HCT116 (cell line): ENCODE measurements around the gene C17orf67. TPM values are rescaled to one million over a fixed set of nuclear protein-coding genes. Genes with fewer than 3 reads are reported as not detected.

Source experiments
- ATAC-seq: fragments of 200-7000 bp; cut with Tn5 transposase; 2 replicates; pipeline ENCODE4 v1.9.1; 2020; ENCODE audit warnings: mild to moderate bottlenecking, moderate library complexity
- BruUV-seq: library from RNA; stranded (reverse); fragments of 400-500 nt; replicated peaks from 2 replicates; lab custom pipeline; 2021; lab: Mats Ljungman, UMichigan
- CTCF ChIA-PET: fragments of 300-600 bp; sonication (Branson Sonifier 250); formaldehyde crosslinking; loops from one replicate; lab custom pipeline; 2021; ENCODE audit warnings: antibody characterized with exemption; lab: Charles Lee
- POLR2A ChIA-PET: fragments of 300-600, 350-600 bp; sonication (Branson Sonifier 250); formaldehyde crosslinking; loops from one replicate; lab custom pipeline; 2021; ENCODE audit warnings: antibody characterized with exemption; lab: Charles Lee
- RAD21 ChIA-PET, 2 experiments: fragments of 300-600 bp; sonication (Branson Sonifier 250); formaldehyde crosslinking; loops; one replicate each; lab custom pipeline; 2023; ENCODE audit warnings: low total read pairs in 2 of 2; ENCODE audit not compliant: uncharacterized antibody in 2 of 2, unreplicated experiment in 2 of 2, low non-redundant PET in 1 of 2; lab: Charles Lee
- DNase-seq: peaks from one replicate; pipeline ENCODE4 v3.0.0-alpha.2; 2010; ENCODE audit warnings: low read depth, low spot score
- H2AFZ ChIP-seq: fragments of 200-600 bp; shearing (Covaris generic), sonication (generic); 2 replicates; pipeline ENCODE4 v1.6.1; 2017; ENCODE audit warnings: low read depth, mixed run types, mixed read lengths, antibody characterized with exemption, low read length; ENCODE audit not compliant: poor library complexity, severe bottlenecking
- H3K27ac ChIP-seq: 2 replicates; pipeline ENCODE4 v1.5.1; 2012; ENCODE audit warnings: low read depth, low read length
- H3K27me3 ChIP-seq: fragments of 200-600 bp; sonication (generic); 2 replicates; pipeline ENCODE4 v1.6.1; 2016; ENCODE audit warnings: mixed run types, low read length, mixed read lengths; ENCODE audit not compliant: insufficient read depth
- H3K36me3 ChIP-seq, 2 experiments: fragments of 200-500 bp in 1 of 2; fragments of 200-600 bp in 1 of 2; sonication (Bioruptor generic) in 1 of 2; sonication (generic) in 1 of 2; 2 replicates each; pipeline versions ENCODE4 v1.5.1 to v1.6.1; 2014 to 2016; ENCODE audit warnings: low read length in 2 of 2, inconsistent platforms in 1 of 2, mixed read lengths in 1 of 2, mixed run types in 1 of 2; ENCODE audit not compliant: insufficient read depth in 2 of 2, control insufficient read depth in 1 of 2
- H3K4me1 ChIP-seq, 2 experiments: fragments of 200-600 bp in 1 of 2; sonication (generic) in 1 of 2; 2 replicates each; pipeline versions ENCODE4 v1.5.1 to v1.6.1; 2012 to 2017; ENCODE audit warnings: low read length in 2 of 2, inconsistent platforms in 1 of 2, mild to moderate bottlenecking in 1 of 2, mixed read lengths in 1 of 2, mixed run types in 1 of 2, moderate library complexity in 1 of 2; ENCODE audit not compliant: insufficient read depth in 2 of 2, control insufficient read depth in 1 of 2
- H3K4me2 ChIP-seq: fragments of 200-600 bp; sonication (generic); 2 replicates; pipeline ENCODE4 v1.6.1; 2017; ENCODE audit warnings: mixed run types, low read length, mixed read lengths
- H3K4me3 ChIP-seq, 2 experiments: fragments of 200-600 bp in 1 of 2; sonication (generic) in 1 of 2; replicated peaks in 1 of 2; 2 replicates each; pipeline ENCODE4 v1.5.1; 2011 to 2016; ENCODE audit warnings: low read length in 2 of 2, control low read depth in 1 of 2, low read depth in 1 of 2, mild to moderate bottlenecking in 1 of 2, mixed read lengths in 1 of 2, mixed run types in 1 of 2
- H3K79me2 ChIP-seq: fragments of 200-600 bp; sonication (generic); 2 replicates; pipeline ENCODE4 v1.6.1; 2017; ENCODE audit warnings: mild to moderate bottlenecking, mixed run types, low read length, moderate library complexity, mixed read lengths; ENCODE audit not compliant: insufficient read depth
- H3K9ac ChIP-seq: fragments of 200-600 bp; sonication (generic); 2 replicates; pipeline ENCODE4 v1.6.1; 2016; ENCODE audit warnings: low read length, mixed read lengths
- H3K9me2 ChIP-seq: fragments of 200-600 bp; sonication (generic), shearing (Covaris generic); 2 replicates; pipeline ENCODE4 v1.6.1; 2017; ENCODE audit warnings: mixed run types, mild to moderate bottlenecking, moderate library complexity; ENCODE audit not compliant: insufficient read depth
- H3K9me3 ChIP-seq, 2 experiments: fragments of 200-500 bp in 1 of 2; fragments of 200-600 bp in 1 of 2; sonication (Bioruptor generic) in 1 of 2; sonication (generic) in 1 of 2; 2 replicates each; pipeline ENCODE4 v1.6.1; 2014 to 2017; ENCODE audit warnings: low read length in 2 of 2, mixed read lengths in 2 of 2, inconsistent platforms in 1 of 2, low read depth in 1 of 2, mild to moderate bottlenecking in 1 of 2, mixed run types in 1 of 2, moderate library complexity in 1 of 2; ENCODE audit not compliant: control insufficient read depth in 1 of 2, insufficient read depth in 1 of 2
- H4K20me1 ChIP-seq: fragments of 200-600 bp; sonication (generic), shearing (Covaris generic); 2 replicates; pipeline ENCODE4 v1.6.1; 2017; ENCODE audit warnings: mixed run types, mild to moderate bottlenecking, moderate library complexity; ENCODE audit not compliant: insufficient read depth
- CBX3 ChIP-seq: IDR thresholded peaks from 2 replicates; pipeline ENCODE4 v1.6.1; 2012; ENCODE audit warnings: low read depth
- CEBPB ChIP-seq: IDR thresholded peaks from 2 replicates; pipeline ENCODE4 v1.6.1; 2012; ENCODE audit warnings: low read depth
- EGR1 ChIP-seq: IDR thresholded peaks from 2 replicates; pipeline ENCODE4 v1.6.1; 2012; ENCODE audit warnings: low read depth
- ELF1 ChIP-seq: IDR thresholded peaks from 2 replicates; pipeline ENCODE4 v1.6.1; 2012; ENCODE audit warnings: low read depth, borderline replicate concordance
- FOSL1 ChIP-seq: IDR thresholded peaks from 2 replicates; pipeline ENCODE4 v1.6.1; 2012; ENCODE audit warnings: low read depth
- JUND ChIP-seq: IDR thresholded peaks from 2 replicates; pipeline ENCODE4 v1.6.1; 2012
- POLR2A ChIP-seq: IDR thresholded peaks from 2 replicates; pipeline ENCODE4 v1.7.0; 2011; ENCODE audit warnings: borderline replicate concordance; ENCODE audit not compliant: insufficient read depth, insufficient read length; ENCODE audit errors: extremely low read depth
- SIN3A ChIP-seq: IDR thresholded peaks from 2 replicates; pipeline ENCODE4 v1.6.1; 2012; ENCODE audit warnings: low read depth
- SP1 ChIP-seq: IDR thresholded peaks from 2 replicates; pipeline ENCODE4 v1.6.1; 2012; ENCODE audit warnings: low read depth
- SRF ChIP-seq: IDR thresholded peaks from 2 replicates; pipeline ENCODE4 v1.6.1; 2012; ENCODE audit warnings: low read depth
- YY1 ChIP-seq: IDR thresholded peaks from 2 replicates; pipeline ENCODE4 v1.6.1; 2011; ENCODE audit warnings: low read length, low read depth, moderate library complexity, mild to moderate bottlenecking; ENCODE audit not compliant: insufficient replicate concordance; ENCODE audit errors: extremely low read depth
- ZFX ChIP-seq: fragments of 450-650 bp; IDR thresholded peaks from 2 replicates; pipeline ENCODE4 v1.6.1; 2017
- intact Hi-C: fragments of 100-400 bp; cut with micrococcal nuclease; formaldehyde crosslinking; loops from 2 replicates; pipeline ENCODE4 v1.10.0; 2022
- total RNA-seq: library from RNA; stranded (reverse); gene quantifications from one replicate; pipeline ENCODE4 v1.2.1, GENCODE V29; 2021; ENCODE audit not compliant: unreplicated experiment
- TF ChIP-seq, protein P1 (sequence below): IDR thresholded peaks from 2 replicates; pipeline ENCODE4 v1.6.1; 2011; ENCODE audit warnings: mild to moderate bottlenecking, low read length, moderate library complexity; ENCODE audit not compliant: insufficient replicate concordance; ENCODE audit errors: extremely low read depth
- TF ChIP-seq, protein P2 (sequence below): IDR thresholded peaks from 2 replicates; pipeline ENCODE4 v1.6.1; 2012
- TF ChIP-seq, protein P3 (sequence below): IDR thresholded peaks from 2 replicates; pipeline ENCODE4 v1.6.1; 2012
- TF ChIP-seq, protein P4 (sequence below): IDR thresholded peaks from 2 replicates; pipeline ENCODE4 v1.6.1; 2012; ENCODE audit warnings: low read depth

Gene C17orf67
- total RNA-seq, 1 experiment from 2014 or later, result 0.84 TPM

DNA sequence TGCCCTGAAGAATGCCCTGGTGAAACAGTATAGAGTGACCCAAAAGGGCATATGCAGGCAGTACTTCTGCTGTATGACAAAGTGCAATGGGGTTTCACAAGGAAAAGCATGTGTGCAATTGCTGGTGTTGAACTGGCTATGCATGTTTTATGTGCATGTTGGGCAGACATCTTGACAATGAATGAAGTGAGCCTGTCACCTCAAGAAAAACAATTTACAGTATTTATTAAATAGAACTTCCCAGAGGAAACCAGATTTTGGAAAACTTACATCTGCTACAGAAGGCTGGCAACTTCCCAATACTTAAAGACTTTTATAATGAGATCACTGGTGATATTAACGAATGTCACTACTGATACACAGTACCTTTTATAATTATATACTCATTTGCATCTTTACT lies 30.6 kb downstream of the C17orf67 start:
- no peak overlapping the region for H3K4me2 ChIP-seq
- intact Hi-C loops, result no loop called here
- TF ChIP-seq, protein P1, sequence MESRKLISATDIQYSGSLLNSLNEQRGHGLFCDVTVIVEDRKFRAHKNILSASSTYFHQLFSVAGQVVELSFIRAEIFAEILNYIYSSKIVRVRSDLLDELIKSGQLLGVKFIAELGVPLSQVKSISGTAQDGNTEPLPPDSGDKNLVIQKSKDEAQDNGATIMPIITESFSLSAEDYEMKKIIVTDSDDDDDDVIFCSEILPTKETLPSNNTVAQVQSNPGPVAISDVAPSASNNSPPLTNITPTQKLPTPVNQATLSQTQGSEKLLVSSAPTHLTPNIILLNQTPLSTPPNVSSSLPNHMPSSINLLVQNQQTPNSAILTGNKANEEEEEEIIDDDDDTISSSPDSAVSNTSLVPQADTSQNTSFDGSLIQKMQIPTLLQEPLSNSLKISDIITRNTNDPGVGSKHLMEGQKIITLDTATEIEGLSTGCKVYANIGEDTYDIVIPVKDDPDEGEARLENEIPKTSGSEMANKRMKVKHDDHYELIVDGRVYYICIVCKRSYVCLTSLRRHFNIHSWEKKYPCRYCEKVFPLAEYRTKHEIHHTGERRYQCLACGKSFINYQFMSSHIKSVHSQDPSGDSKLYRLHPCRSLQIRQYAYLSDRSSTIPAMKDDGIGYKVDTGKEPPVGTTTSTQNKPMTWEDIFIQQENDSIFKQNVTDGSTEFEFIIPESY, result no peak
- no peak for TF ChIP-seq CEBPB
- ChIA-PET CTCF (no interaction called here), POLR2A (no interaction called here), RAD21 (no interaction called here)
- H3K9me2 ChIP-seq, result no peaks in the 10 kb centered on the region
- no peak overlapping the region for H3K27ac ChIP-seq
- H2AFZ ChIP-seq, result no peak overlapping the region
- no peaks in the 10 kb centered on the region for H3K36me3 ChIP-seq
- H3K4me1 ChIP-seq, result peaks cover 5% of the 10 kb centered on the region in 2 experiments; a peak in 1 of 4 replicates
- H3K4me3 ChIP-seq, result no peak overlapping the region
- H3K9ac ChIP-seq, result no peak overlapping the region
- H3K79me2 ChIP-seq, result no peaks in the 10 kb centered on the region
- no peaks in the 10 kb centered on the region for H4K20me1 ChIP-seq
- DNase-seq (no peak), ATAC-seq (no peak)
- no peaks in the 10 kb centered on the region for H3K27me3 ChIP-seq
- H3K9me3 ChIP-seq, result no peaks in the 10 kb centered on the region
- no TSS peak for BruUV-seq

DNA sequence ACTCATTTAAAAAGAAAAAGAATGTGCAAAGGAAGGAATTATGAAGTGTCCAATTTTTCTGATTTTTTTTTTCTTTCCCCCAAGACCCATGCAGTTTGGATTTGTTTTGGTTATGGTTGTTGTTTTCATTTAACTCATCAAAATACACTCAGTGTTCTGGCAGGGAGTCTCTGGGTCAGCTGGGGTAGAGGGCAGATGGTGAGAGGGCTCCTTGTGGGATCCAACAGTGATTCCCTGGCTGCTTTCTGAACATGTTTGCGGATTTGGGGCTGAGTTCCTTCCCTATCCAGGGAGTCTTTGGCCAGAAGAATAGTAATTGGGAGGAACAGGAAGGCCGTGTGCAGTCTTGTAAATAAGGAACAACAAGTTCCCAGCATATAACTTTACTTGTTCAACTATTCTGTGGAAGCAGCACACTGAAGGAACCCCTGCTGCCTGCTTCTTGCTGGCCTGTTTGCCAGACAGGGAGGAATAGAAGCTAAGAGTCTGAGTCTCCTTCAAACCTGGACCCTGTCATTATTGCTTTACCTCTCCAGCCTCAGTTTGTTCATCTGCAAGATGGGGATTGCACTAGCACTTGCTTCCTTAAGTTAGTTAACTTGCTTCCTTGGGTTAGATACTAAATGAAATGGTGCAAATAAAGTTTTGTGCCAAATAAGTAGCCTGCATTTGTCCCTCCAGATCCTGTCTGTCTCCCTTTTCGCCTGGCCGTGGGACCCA lies 32.1 kb downstream of the C17orf67 start:
- ChIA-PET RAD21 (no interaction called here), CTCF (interaction anchor here (3.8 kb wide), 1 partner anchor 18 kb away, joined by 11 read pairs; no protein-coding TSS in a partner anchor), POLR2A (no interaction called here)
- Histone ChIP-seq H3K9me3 (no peaks in the 10 kb centered on the region), H2AFZ (no peak overlapping the region), H3K4me3 (no peak overlapping the region), H3K79me2 (no peaks in the 10 kb centered on the region), H3K4me1 (peaks cover 5% of the 10 kb centered on the region in 2 experiments; a peak in 1 of 4 replicates), H3K36me3 (no peaks in the 10 kb centered on the region), H3K27ac (no peak overlapping the region), H3K9me2 (no peaks in the 10 kb centered on the region), H3K27me3 (no peaks in the 10 kb centered on the region), H3K9ac (no peak overlapping the region), H3K4me2 (no peak overlapping the region), H4K20me1 (no peaks in the 10 kb centered on the region)
- DNase-seq (no peak), ATAC-seq (no peak)
- intact Hi-C loops, result no loop called here
- BruUV-seq, result no TSS peak
- TF ChIP-seq, protein P2, sequence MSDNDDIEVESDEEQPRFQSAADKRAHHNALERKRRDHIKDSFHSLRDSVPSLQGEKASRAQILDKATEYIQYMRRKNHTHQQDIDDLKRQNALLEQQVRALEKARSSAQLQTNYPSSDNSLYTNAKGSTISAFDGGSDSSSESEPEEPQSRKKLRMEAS, result no peak
- no peak for TF ChIP-seq SP1
- no peak for TF ChIP-seq CEBPB
- TF ChIP-seq JUND, result no peak
- no peak for TF ChIP-seq ELF1
- TF ChIP-seq, protein P3, sequence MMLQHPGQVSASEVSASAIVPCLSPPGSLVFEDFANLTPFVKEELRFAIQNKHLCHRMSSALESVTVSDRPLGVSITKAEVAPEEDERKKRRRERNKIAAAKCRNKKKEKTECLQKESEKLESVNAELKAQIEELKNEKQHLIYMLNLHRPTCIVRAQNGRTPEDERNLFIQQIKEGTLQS, result no peak
- no peak for TF ChIP-seq FOSL1
- TF ChIP-seq SRF, result no peak
- no peak for TF ChIP-seq ZFX
- TF ChIP-seq SIN3A, result no peak
- no peak for TF ChIP-seq CBX3
- no peak for TF ChIP-seq YY1
- no peak for TF ChIP-seq POLR2A
- TF ChIP-seq, protein P4, sequence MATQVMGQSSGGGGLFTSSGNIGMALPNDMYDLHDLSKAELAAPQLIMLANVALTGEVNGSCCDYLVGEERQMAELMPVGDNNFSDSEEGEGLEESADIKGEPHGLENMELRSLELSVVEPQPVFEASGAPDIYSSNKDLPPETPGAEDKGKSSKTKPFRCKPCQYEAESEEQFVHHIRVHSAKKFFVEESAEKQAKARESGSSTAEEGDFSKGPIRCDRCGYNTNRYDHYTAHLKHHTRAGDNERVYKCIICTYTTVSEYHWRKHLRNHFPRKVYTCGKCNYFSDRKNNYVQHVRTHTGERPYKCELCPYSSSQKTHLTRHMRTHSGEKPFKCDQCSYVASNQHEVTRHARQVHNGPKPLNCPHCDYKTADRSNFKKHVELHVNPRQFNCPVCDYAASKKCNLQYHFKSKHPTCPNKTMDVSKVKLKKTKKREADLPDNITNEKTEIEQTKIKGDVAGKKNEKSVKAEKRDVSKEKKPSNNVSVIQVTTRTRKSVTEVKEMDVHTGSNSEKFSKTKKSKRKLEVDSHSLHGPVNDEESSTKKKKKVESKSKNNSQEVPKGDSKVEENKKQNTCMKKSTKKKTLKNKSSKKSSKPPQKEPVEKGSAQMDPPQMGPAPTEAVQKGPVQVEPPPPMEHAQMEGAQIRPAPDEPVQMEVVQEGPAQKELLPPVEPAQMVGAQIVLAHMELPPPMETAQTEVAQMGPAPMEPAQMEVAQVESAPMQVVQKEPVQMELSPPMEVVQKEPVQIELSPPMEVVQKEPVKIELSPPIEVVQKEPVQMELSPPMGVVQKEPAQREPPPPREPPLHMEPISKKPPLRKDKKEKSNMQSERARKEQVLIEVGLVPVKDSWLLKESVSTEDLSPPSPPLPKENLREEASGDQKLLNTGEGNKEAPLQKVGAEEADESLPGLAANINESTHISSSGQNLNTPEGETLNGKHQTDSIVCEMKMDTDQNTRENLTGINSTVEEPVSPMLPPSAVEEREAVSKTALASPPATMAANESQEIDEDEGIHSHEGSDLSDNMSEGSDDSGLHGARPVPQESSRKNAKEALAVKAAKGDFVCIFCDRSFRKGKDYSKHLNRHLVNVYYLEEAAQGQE, result no peak
- TF ChIP-seq EGR1, result no peak
